ENCODE results near the gene TNKS1BP1.
"Not testable (repeated sequence)": the region's sequence is repeated elsewhere in the genome, so short reads cannot be mapped to it uniquely, and the experiment has no call there.

TNKS1BP1 gene

GRCh38 chr11:57361926-57362325, 37.2 kb upstream of the TNKS1BP1 start:
- 94 to 96% methylated on average over 2 to 3 of the region's 3 CpGs for WGBS, 2 experiments

GRCh38 chr11:57361420-57361819, 36.7 kb upstream of the TNKS1BP1 start:
- H3K9me3 ChIP-seq (ENCODE audit: control insufficient read depth, low read length); H3K27me3 ChIP-seq (ENCODE audit: control insufficient read depth, insufficient read depth, low read length, poor library complexity, severe bottlenecking); H3K36me3 ChIP-seq (ENCODE audit: control insufficient read depth, insufficient read depth, low read length); H3K27ac ChIP-seq (ENCODE audit: insufficient read depth, low read depth, low read length, poor library complexity, severe bottlenecking); H3K4me3 ChIP-seq (ENCODE audit: insufficient read depth, low read depth, low read length): not testable (repeated sequence)
- peaks cover 19% of the 10 kb centered on the region for H3K4me1 ChIP-seq (ENCODE audit: control insufficient read depth, insufficient read depth, low read length)

More at GRCh38 chr11:57361926-57362325, 37.2 kb upstream of the TNKS1BP1 start:
- Histone ChIP-seq H3K36me3 (ENCODE audit: control insufficient read depth, insufficient read depth, low read length) (no peaks in the 10 kb centered on the region), H3K9me3 (ENCODE audit: control insufficient read depth, low read length) (no peaks in the 10 kb centered on the region), H3K27me3 (ENCODE audit: control insufficient read depth, insufficient read depth, low read length, poor library complexity, severe bottlenecking) (no peaks in the 10 kb centered on the region), H3K27ac (ENCODE audit: insufficient read depth, low read depth, low read length, poor library complexity, severe bottlenecking) (no peak overlapping the region), H3K4me1 (ENCODE audit: control insufficient read depth, insufficient read depth, low read length) (peaks cover 19% of the 10 kb centered on the region), H3K4me3 (ENCODE audit: insufficient read depth, low read depth, low read length) (no peak overlapping the region)

- Histone ChIP-seq H3K4me1 (ENCODE audit: control insufficient read depth, insufficient read depth, low read length) (peaks cover 15% of the 10 kb centered on the region), H3K4me3 (ENCODE audit: insufficient read depth, low read depth, low read length) (no peak overlapping the region), H3K9me3 (ENCODE audit: control insufficient read depth, low read length) (no peaks in the 10 kb centered on the region), H3K36me3 (ENCODE audit: control insufficient read depth, insufficient read depth, low read length) (no peaks in the 10 kb centered on the region), H3K27me3 (ENCODE audit: control insufficient read depth, insufficient read depth, low read length, poor library complexity, severe bottlenecking) (no peaks in the 10 kb centered on the region), H3K27ac (ENCODE audit: insufficient read depth, low read depth, low read length, poor library complexity, severe bottlenecking) (no peak overlapping the region)
- 93 to 95% methylated on average over 8 of the region's 8 CpGs for WGBS, 2 experiments
These were observed 36.2 kb upstream of the TNKS1BP1 start for GRCh38 chr11:57360991-57361390.

- Histone ChIP-seq H3K4me1 (ENCODE audit: control insufficient read depth, insufficient read depth, low read length) (peaks cover 10% of the 10 kb centered on the region), H3K27ac (ENCODE audit: insufficient read depth, low read depth, low read length, poor library complexity, severe bottlenecking) (no peak overlapping the region), H3K27me3 (ENCODE audit: control insufficient read depth, insufficient read depth, low read length, poor library complexity, severe bottlenecking) (no peaks in the 10 kb centered on the region), H3K4me3 (ENCODE audit: insufficient read depth, low read depth, low read length) (no peak overlapping the region), H3K9me3 (ENCODE audit: control insufficient read depth, low read length) (no peaks in the 10 kb centered on the region), H3K36me3 (ENCODE audit: control insufficient read depth, insufficient read depth, low read length) (no peaks in the 10 kb centered on the region)
- WGBS, 2 experiments: 76 to 80% methylated on average over 9 of the region's 9 CpGs
These were observed 35.3 kb upstream of the TNKS1BP1 start for GRCh38 chr11:57359896-57360690.

GRCh38 chr11:57359396-57359795, 34.6 kb upstream of the TNKS1BP1 start:
- WGBS, 2 experiments: 87% methylated on average over 5 of the region's 5 CpGs
- no peak overlapping the region for H3K4me3 ChIP-seq (ENCODE audit: insufficient read depth, low read depth, low read length)
- H3K36me3 ChIP-seq (ENCODE audit: control insufficient read depth, insufficient read depth, low read length): no peaks in the 10 kb centered on the region
- no peaks in the 10 kb centered on the region for H3K27me3 ChIP-seq (ENCODE audit: control insufficient read depth, insufficient read depth, low read length, poor library complexity, severe bottlenecking)
- no peaks in the 10 kb centered on the region for H3K9me3 ChIP-seq (ENCODE audit: control insufficient read depth, low read length)
- peaks cover 10% of the 10 kb centered on the region for H3K4me1 ChIP-seq (ENCODE audit: control insufficient read depth, insufficient read depth, low read length)
- H3K27ac ChIP-seq (ENCODE audit: insufficient read depth, low read depth, low read length, poor library complexity, severe bottlenecking): no peak overlapping the region

- whole genome bisulfite sequencing, 2 experiments: 61 to 72% methylated on average over 9 of the region's 9 CpGs
- Histone ChIP-seq H3K9me3 (ENCODE audit: control insufficient read depth, low read length) (no peaks in the 10 kb centered on the region), H3K27ac (ENCODE audit: insufficient read depth, low read depth, low read length, poor library complexity, severe bottlenecking) (no peak overlapping the region)
These were observed 34.2 kb upstream of the TNKS1BP1 start for GRCh38 chr11:57358991-57359390.

GRCh38 chr11:57358543-57358961, 33.8 kb upstream of the TNKS1BP1 start:
- Histone ChIP-seq H3K9me3 (ENCODE audit: control insufficient read depth, low read length) (no peaks in the 10 kb centered on the region), H3K4me3 (ENCODE audit: insufficient read depth, low read depth, low read length) (no peak overlapping the region), H3K4me1 (ENCODE audit: control insufficient read depth, insufficient read depth, low read length) (peaks cover 18% of the 10 kb centered on the region), H3K27me3 (ENCODE audit: control insufficient read depth, insufficient read depth, low read length, poor library complexity, severe bottlenecking) (no peaks in the 10 kb centered on the region), H3K27ac (ENCODE audit: insufficient read depth, low read depth, low read length, poor library complexity, severe bottlenecking) (no peak overlapping the region), H3K36me3 (ENCODE audit: control insufficient read depth, insufficient read depth, low read length) (no peaks in the 10 kb centered on the region)
- WGBS, 2 experiments: 87 to 92% methylated on average over 9 of the region's 9 CpGs

More at GRCh38 chr11:57358991-57359390, 34.2 kb upstream of the TNKS1BP1 start:
- H3K36me3 ChIP-seq (ENCODE audit: control insufficient read depth, insufficient read depth, low read length): no peaks in the 10 kb centered on the region
- H3K27me3 ChIP-seq (ENCODE audit: control insufficient read depth, insufficient read depth, low read length, poor library complexity, severe bottlenecking): no peaks in the 10 kb centered on the region
- H3K4me1 ChIP-seq (ENCODE audit: control insufficient read depth, insufficient read depth, low read length): peaks cover 14% of the 10 kb centered on the region
- H3K4me3 ChIP-seq (ENCODE audit: insufficient read depth, low read depth, low read length): no peak overlapping the region

- Histone ChIP-seq H3K4me1 (ENCODE audit: control insufficient read depth, insufficient read depth, low read length) (peaks cover 25% of the 10 kb centered on the region), H3K4me3 (ENCODE audit: insufficient read depth, low read depth, low read length) (no peak overlapping the region), H3K27ac (ENCODE audit: insufficient read depth, low read depth, low read length, poor library complexity, severe bottlenecking) (no peak overlapping the region), H3K36me3 (ENCODE audit: control insufficient read depth, insufficient read depth, low read length) (no peaks in the 10 kb centered on the region), H3K27me3 (ENCODE audit: control insufficient read depth, insufficient read depth, low read length, poor library complexity, severe bottlenecking) (no peaks in the 10 kb centered on the region), H3K9me3 (ENCODE audit: control insufficient read depth, low read length) (no peaks in the 10 kb centered on the region)
- 84 to 86% methylated on average over 6 of the region's 6 CpGs for WGBS, 2 experiments
These were observed 33.1 kb upstream of the TNKS1BP1 start for GRCh38 chr11:57357856-57358255.

- WGBS, 2 experiments: 91 to 96% methylated on average over 3 of the region's 3 CpGs
- Histone ChIP-seq H3K4me3 (ENCODE audit: insufficient read depth, low read depth, low read length) (no peak overlapping the region), H3K27ac (ENCODE audit: insufficient read depth, low read depth, low read length, poor library complexity, severe bottlenecking) (no peak overlapping the region), H3K4me1 (ENCODE audit: control insufficient read depth, insufficient read depth, low read length) (peaks cover 29% of the 10 kb centered on the region), H3K27me3 (ENCODE audit: control insufficient read depth, insufficient read depth, low read length, poor library complexity, severe bottlenecking) (no peaks in the 10 kb centered on the region), H3K9me3 (ENCODE audit: control insufficient read depth, low read length) (no peaks in the 10 kb centered on the region), H3K36me3 (ENCODE audit: control insufficient read depth, insufficient read depth, low read length) (no peaks in the 10 kb centered on the region)
These were observed 32.6 kb upstream of the TNKS1BP1 start for GRCh38 chr11:57357310-57357709.

- H3K36me3 ChIP-seq (ENCODE audit: control insufficient read depth, insufficient read depth, low read length): no peaks in the 10 kb centered on the region
- no peaks in the 10 kb centered on the region for H3K27me3 ChIP-seq (ENCODE audit: control insufficient read depth, insufficient read depth, low read length, poor library complexity, severe bottlenecking)
- no peaks in the 10 kb centered on the region for H3K9me3 ChIP-seq (ENCODE audit: control insufficient read depth, low read length)
- no peak overlapping the region for H3K4me3 ChIP-seq (ENCODE audit: insufficient read depth, low read depth, low read length)
- H3K4me1 ChIP-seq (ENCODE audit: control insufficient read depth, insufficient read depth, low read length): peaks cover 29% of the 10 kb centered on the region
- WGBS, 2 experiments: 91 to 94% methylated on average over 9 of the region's 9 CpGs
- no peak overlapping the region for H3K27ac ChIP-seq (ENCODE audit: insufficient read depth, low read depth, low read length, poor library complexity, severe bottlenecking)
These were observed 31.5 kb upstream of the TNKS1BP1 start for GRCh38 chr11:57356268-57356667.

All from ectodermal cell (in vitro differentiated cells).